GM21390 (cell line): Measurements from ENCODE around the gene MID2.
"Not testable (repeated sequence)": the region's sequence is repeated elsewhere in the genome, so short reads cannot be mapped to it uniquely, and the experiment has no call there.

Experiments used
- ATAC-seq: cut with Tn5 transposase; IDR thresholded peaks from one replicate; pipeline ENCODE4 v1.9.1; 2021; ENCODE audit not compliant: unreplicated experiment

The MID2 gene

GRCh38 chrX:107842715-107843400 is 17.2 kb downstream of the MID2 start:
- ATAC-seq: no peak

GRCh38 chrX:107845625-107846024 is 20.0 kb downstream of the MID2 start:
- ATAC-seq: no peak

GRCh38 chrX:107848591-107848990 is 22.9 kb downstream of the MID2 start:
- no peak for ATAC-seq

- ATAC-seq: no peak
Observed at GRCh38 chrX:107849747-107850421, 24.2 kb downstream of the MID2 start.

- ATAC-seq: no peak
Observed at GRCh38 chrX:107850422-107850765, 24.7 kb downstream of the MID2 start.

GRCh38 chrX:107851215-107851614 is 25.5 kb downstream of the MID2 start:
- no peak for ATAC-seq

GRCh38 chrX:107851665-107852064 is 26.0 kb downstream of the MID2 start:
- not testable (repeated sequence) for ATAC-seq

GRCh38 chrX:107856289-107856688 is 30.6 kb downstream of the MID2 start:
- no peak for ATAC-seq

DNA sequence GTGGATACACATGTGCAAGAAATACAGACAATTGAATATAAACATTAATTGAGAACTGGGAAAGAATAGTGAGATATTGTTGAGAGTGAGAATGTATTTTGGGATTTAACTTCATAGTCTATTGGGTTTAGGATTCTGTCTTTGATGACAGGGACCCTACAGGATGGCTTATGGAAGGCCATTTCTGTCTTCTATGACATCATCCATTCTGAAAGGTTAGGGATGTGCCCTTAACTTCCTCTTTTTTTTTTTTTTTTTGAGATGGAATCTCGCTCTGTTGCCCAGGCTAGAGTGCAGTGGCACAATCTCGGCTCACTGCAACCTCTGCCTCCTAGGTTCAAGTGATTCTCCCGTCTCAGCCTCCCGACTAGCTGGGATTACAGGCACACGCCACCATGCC is 31.4 kb downstream of the MID2 start:
- not testable (repeated sequence) for ATAC-seq

DNA sequence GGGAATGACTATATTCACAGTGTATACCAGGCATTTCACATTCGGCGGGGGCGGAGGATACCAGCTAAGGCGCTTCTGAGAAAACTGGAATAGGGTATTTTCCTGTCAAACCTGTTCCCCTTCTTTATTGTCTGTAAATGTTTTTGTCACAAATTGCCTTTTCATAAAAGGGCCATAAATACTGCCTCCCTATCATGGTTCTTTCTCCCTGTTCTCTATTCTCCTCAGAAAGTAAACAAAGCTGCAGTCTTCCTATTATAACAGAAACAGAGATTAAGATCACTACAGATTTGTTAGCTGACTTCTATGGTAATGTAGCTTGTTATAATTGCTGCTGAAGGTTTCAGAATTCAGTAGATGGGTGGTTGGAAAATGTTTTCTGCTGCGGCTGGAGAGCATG is 32.2 kb downstream of the MID2 start:
- no peak for ATAC-seq

GRCh38 chrX:107861056-107861455 is 35.4 kb downstream of the MID2 start:
- ATAC-seq: no peak

DNA sequence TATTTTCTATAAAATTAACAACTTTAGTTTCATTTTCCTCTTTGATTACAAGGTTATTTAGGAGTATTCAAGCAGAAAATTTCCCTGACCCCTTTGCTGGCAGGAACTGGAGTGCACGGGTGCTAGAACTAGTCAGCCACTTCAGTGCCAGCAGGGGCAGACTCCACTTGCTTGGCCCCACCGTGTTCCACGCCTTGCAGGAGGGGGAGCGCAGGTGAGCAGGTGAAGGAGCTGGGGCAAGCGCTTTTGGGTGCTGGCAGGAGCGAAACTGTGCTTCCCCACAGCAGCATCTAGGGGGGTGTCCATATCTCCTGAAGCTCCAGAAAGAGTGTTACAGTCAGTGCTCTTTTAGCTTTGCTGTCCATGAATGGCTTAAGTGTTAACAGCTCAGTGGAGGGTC is 45.5 kb downstream of the MID2 start:
- ATAC-seq: no peak

GRCh38 chrX:107878106-107878505 is 52.4 kb downstream of the MID2 start:
- ATAC-seq: no peak

DNA sequence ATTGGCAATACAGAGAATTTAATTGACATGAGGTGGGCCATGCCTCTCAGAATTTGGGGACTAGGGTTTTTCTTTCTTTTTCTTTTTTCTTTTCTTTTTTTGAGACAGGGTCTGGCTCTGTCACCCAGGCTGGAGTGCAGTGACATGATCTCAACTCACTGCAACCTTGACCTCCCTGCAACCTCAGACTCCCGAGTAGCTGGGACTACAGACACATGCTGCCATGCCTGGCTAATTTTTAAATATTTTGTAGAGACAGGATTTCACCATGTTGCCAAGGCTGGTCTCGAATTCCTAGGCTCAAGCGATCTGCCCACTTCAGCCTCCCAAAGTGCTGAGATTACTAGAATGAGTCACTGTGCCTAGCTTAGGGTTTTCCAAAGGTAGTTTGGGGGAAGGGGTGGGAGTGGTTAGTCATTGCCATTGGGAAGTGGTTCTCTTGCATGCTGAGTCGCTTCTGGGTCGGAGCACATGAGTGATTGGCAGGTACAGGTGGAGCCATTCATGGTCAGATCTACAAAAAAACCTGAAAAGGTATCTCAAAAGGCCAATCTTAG is 54.5 kb downstream of the MID2 start:
- ATAC-seq: no peak

- peak; percentile 53 for ATAC-seq
Observed at GRCh38 chrX:107894038-107894437, 68.4 kb downstream of the MID2 start.

DNA sequence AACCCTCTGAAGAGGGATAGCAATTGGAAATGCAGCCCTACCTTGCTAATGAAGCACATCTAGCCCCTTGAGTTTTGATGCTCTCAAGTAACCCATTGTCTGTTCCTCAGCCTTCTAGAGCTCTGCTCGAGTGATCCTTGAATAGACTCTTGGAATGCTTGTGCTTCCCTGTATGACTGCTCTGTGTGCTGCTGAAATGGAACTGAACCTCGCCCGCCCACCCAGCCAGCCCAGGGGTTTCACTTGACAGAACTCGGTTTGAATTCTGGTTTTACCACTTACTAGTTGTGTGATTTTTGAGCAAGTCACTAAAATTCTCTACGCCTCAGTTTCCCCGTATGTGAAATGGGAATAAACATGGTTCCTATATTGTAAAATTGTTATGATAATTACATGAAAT is 77.1 kb downstream of the MID2 start:
- no peak for ATAC-seq

DNA sequence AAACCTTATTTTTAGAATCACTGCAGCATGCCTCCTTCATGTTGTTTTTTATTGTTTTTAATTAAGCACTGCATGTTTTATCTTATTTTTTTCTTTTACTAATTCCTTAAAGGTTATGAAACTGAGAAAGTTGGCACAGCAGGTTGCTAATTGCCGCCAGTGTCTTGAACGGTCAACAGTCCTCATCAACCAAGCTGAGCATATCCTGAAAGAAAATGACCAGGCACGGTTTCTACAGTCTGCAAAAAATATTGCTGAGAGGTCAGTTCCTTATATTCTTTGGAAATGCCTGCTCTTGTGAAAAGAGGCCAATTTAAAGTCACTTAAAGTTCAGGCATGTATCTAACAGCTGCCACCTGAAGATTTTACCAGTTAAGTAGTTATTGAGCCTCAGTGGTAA is 79.7 kb downstream of the MID2 start:
- no peak for ATAC-seq

DNA sequence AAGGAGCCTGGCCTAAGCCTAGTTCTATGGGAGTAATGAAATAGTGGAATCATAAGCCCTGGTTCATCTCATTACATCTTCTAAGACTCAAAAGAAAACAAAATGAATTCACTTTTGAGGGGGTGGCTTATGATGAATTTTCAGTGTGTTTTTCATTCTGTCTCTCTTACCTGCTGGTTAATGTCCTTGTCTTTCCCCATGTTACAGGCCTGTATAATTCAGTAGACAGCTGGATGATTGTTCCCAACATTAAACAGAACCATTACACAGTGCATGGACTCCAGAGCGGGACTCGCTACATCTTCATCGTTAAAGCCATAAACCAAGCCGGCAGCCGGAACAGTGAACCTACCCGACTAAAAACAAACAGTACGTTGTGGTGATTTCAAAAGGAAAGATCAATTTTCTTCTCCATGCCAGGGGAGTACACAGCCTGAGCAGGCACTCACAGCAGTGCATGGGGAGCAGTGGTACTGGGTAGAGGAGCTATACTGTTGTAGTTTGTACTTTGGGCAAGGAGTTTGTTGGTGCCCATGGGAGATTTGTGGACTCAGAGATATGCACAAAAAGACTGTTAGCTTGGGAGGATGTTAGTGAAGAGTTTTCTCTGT is 98.6 kb downstream of the MID2 start:
- ATAC-seq: no peak

- ATAC-seq: no peak
Observed at GRCh38 chrX:107934262-107934661, 108.6 kb downstream of the MID2 start.

DNA sequence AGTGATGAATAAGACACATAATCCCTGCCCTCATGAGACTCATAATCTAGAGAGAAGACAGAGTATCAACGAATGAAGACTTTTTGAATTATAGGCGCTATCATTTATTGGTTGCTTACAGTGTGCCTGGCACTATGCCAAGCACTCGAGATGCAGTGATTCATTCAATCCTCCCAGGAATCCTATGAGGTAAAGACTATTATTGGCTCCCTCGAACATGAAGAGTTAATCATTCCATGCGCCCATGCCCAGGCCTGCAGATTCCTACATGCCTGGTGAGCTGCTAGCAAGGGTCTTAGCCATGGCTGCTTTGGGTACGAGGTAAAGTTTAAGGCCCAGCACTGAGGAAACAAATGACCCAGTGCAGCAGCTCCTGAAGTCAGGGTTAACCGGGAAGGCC is 109.5 kb downstream of the MID2 start:
- no peak for ATAC-seq

- ATAC-seq: no peak
Observed at GRCh38 chrX:107935664-107936433, 110.2 kb downstream of the MID2 start.

DNA sequence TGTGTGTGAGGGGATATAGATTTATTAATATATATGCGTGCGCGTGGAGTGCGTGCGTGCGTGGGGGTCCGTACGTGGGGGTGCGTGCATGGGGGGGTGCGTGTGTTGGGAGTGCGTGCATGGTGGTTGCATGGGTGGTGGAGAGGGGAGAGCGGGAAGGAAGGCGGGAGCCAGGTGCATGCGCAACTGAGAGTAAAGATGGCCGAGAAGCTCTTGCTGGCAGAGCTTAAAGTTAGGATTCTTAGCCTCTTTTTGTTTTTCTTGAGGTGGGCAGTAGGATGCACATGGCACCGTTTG is 110.7 kb downstream of the MID2 start:
- ATAC-seq: no peak
